Kidney tubule cell (primary cell): ENCODE measurements around the gene RASGRF2.
"Not testable (repeated sequence)": the region's sequence is repeated elsewhere in the genome, so short reads cannot be mapped to it uniquely, and the experiment has no call there.

Experiments
- DNase-seq: peaks from one replicate; pipeline ENCODE4 v3.0.0-alpha.2; 2018; ENCODE audit warnings: low spot score

The RASGRF2 gene

GRCh38 chr5:81069990-81070389 lies 109.8 kb downstream of the RASGRF2 start:
- DNase-seq: no peak

GRCh38 chr5:81070571-81071255 lies 110.5 kb downstream of the RASGRF2 start:
- DNase-seq: no peak

GRCh38 chr5:81075041-81075440 lies 114.9 kb downstream of the RASGRF2 start:
- DNase-seq: no peak

- no peak for DNase-seq
Observed at GRCh38 chr5:81077105-81077504, 116.9 kb downstream of the RASGRF2 start.

GRCh38 chr5:81078930-81079329 lies 118.8 kb downstream of the RASGRF2 start:
- DNase-seq: no peak

GRCh38 chr5:81080809-81081460 lies 120.8 kb downstream of the RASGRF2 start:
- DNase-seq: no peak

- DNase-seq: no peak
Observed at GRCh38 chr5:81081461-81081835, 121.3 kb downstream of the RASGRF2 start.

GRCh38 chr5:81086881-81087281 lies 126.7 kb downstream of the RASGRF2 start:
- DNase-seq: no peak

GRCh38 chr5:81091199-81091598 lies 131.0 kb downstream of the RASGRF2 start:
- no peak for DNase-seq

GRCh38 chr5:81093536-81094196 lies 133.5 kb downstream of the RASGRF2 start:
- no peak for DNase-seq

GRCh38 chr5:81095835-81096234 lies 135.7 kb downstream of the RASGRF2 start:
- DNase-seq: no peak

- DNase-seq: no peak
Observed at GRCh38 chr5:81097713-81098112, 137.6 kb downstream of the RASGRF2 start.

GRCh38 chr5:81105261-81105877 lies 145.2 kb downstream of the RASGRF2 start:
- no peak for DNase-seq

- DNase-seq: no peak
Observed at GRCh38 chr5:81115261-81115660, 155.1 kb downstream of the RASGRF2 start.

GRCh38 chr5:81117566-81117965 lies 157.4 kb downstream of the RASGRF2 start:
- no peak for DNase-seq

- no peak for DNase-seq
Observed at GRCh38 chr5:81121273-81121672, 161.1 kb downstream of the RASGRF2 start.

GRCh38 chr5:81121836-81122630 lies 161.9 kb downstream of the RASGRF2 start:
- no peak for DNase-seq

GRCh38 chr5:81124689-81125088 lies 164.5 kb downstream of the RASGRF2 start:
- DNase-seq: not testable (repeated sequence)

GRCh38 chr5:81125959-81126358 lies 165.8 kb downstream of the RASGRF2 start:
- DNase-seq: no peak

- DNase-seq: no peak
Observed at GRCh38 chr5:81128416-81128815, 168.3 kb downstream of the RASGRF2 start.

- no peak for DNase-seq
Observed at GRCh38 chr5:81132381-81132780, 172.2 kb downstream of the RASGRF2 start.

- no peak for DNase-seq
Observed at GRCh38 chr5:81134066-81134465, 173.9 kb downstream of the RASGRF2 start.
